Mucosa of descending colon (tissue), 3 donors: ENCODE measurements around the gene DNAH2. TPM values are rescaled to one million over a fixed set of nuclear protein-coding genes. Genes with fewer than 3 reads are reported as not detected.

ENCODE experiments used
- ATAC-seq: fragments of 200-7000 bp; cut with Tn5 transposase; one replicate; pipeline ENCODE4 v1.9.1; 2020; ENCODE audit warnings: mild to moderate bottlenecking, moderate library complexity
- DNase-seq, 3 donors: peaks; one replicate each; pipeline ENCODE4 v3.0.0-alpha.2; 2020
- H3K36me3 ChIP-seq: fragments of 200-600 bp; one replicate; pipeline ENCODE4 v1.8.0; 2021; ENCODE audit warnings: low read depth, mild to moderate bottlenecking
- H3K4me1 ChIP-seq: fragments of 200-600 bp; one replicate; pipeline ENCODE4 v1.8.0; 2021; ENCODE audit warnings: low read depth, mild to moderate bottlenecking
- H3K4me3 ChIP-seq: fragments of 200-600 bp; one replicate; pipeline ENCODE4 v1.8.0; 2021; ENCODE audit warnings: mild to moderate bottlenecking
- H3K9me3 ChIP-seq: fragments of 200-600 bp; one replicate; pipeline ENCODE4 v1.8.0; 2021; ENCODE audit warnings: mild to moderate bottlenecking
- CTCF ChIP-seq: fragments of 200-600 bp; IDR thresholded peaks from one replicate; pipeline ENCODE4 v1.8.0; 2022; ENCODE audit warnings: antibody characterized with exemption, mild to moderate bottlenecking
- intact Hi-C, 2 donors: fragments of 100-400 bp; cut with DNase I in 1 of 2; cut with micrococcal nuclease in 1 of 2; formaldehyde crosslinking; loops; one replicate each; pipeline versions ENCODE4 v1.11.0 to v1.11.1; 2022; cut with DNase I, micrococcal nuclease
- total RNA-seq, 3 donors: library from RNA; stranded (reverse); fragmentation: NEBNext Ultra II Directional in 2 of 3; extraction: Animal tissue kit (Norgen Biotek cat#: 25700) in 2 of 3; gene quantifications; one replicate each; pipeline versions ENCODE4 v1.2.1 to v1.2.4, GENCODE V29; 2021 to 2023
- donor health status: DM: no; HTN: no; CAD: no; lungs with moderate emphysema.
- donor health status: DM: no; HTN: no; CAD: no.
- donor health status: DM: no; HTN: yes; CAD: no.

Gene DNAH2
- total RNA-seq, 3 donors from 2014 or later: 0.19 to 0.70 (median 0.29) TPM

GRCh38 chr17:7707858-7708750 lies 9.4 kb upstream of the DNAH2 start:
- TF ChIP-seq CTCF: no peak
- no peak for DNase-seq
- H3K4me1 ChIP-seq: peaks cover 4% of the 10 kb centered on the region
- H3K9me3 ChIP-seq: no peaks in the 10 kb centered on the region
- intact Hi-C loops: no loop called here
- no peak overlapping the region for H3K4me3 ChIP-seq
- no peak for ATAC-seq
- no peaks in the 10 kb centered on the region for H3K36me3 ChIP-seq

GRCh38 chr17:7709031-7709430 lies 8.5 kb upstream of the DNAH2 start:
- H3K9me3 ChIP-seq: no peaks in the 10 kb centered on the region
- TF ChIP-seq CTCF: no peak
- no peak for DNase-seq
- intact Hi-C loops: no loop called here
- ATAC-seq: no peak
- no peaks in the 10 kb centered on the region for H3K36me3 ChIP-seq
- H3K4me3 ChIP-seq: no peak overlapping the region
- peaks cover 4% of the 10 kb centered on the region for H3K4me1 ChIP-seq

- H3K9me3 ChIP-seq: no peaks in the 10 kb centered on the region
- intact Hi-C loops: no loop called here
- DNase-seq: no peak
- H3K4me3 ChIP-seq: no peak overlapping the region
- TF ChIP-seq CTCF: no peak
- H3K4me1 ChIP-seq: no peaks in the 10 kb centered on the region
- no peaks in the 10 kb centered on the region for H3K36me3 ChIP-seq
- ATAC-seq: no peak
Measured at GRCh38 chr17:7710301-7710700, 7.2 kb upstream of the DNAH2 start.

- H3K36me3 ChIP-seq: no peaks in the 10 kb centered on the region
- H3K4me3 ChIP-seq: no peak overlapping the region
- H3K9me3 ChIP-seq: no peaks in the 10 kb centered on the region
- ATAC-seq (no peak), DNase-seq (no peak)
- H3K4me1 ChIP-seq: peaks cover under 1% of the 10 kb centered on the region
- intact Hi-C loops: no loop called here
- no peak for TF ChIP-seq CTCF
Measured at GRCh38 chr17:7711051-7711755, 6.3 kb upstream of the DNAH2 start.

- H3K9me3 ChIP-seq: no peaks in the 10 kb centered on the region
- no peak for TF ChIP-seq CTCF
- intact Hi-C loops: no loop called here
- ATAC-seq: no peak
- peaks cover 11% of the 10 kb centered on the region for H3K4me1 ChIP-seq
- H3K4me3 ChIP-seq: no peak overlapping the region
- H3K36me3 ChIP-seq: no peaks in the 10 kb centered on the region
- DNase-seq: no peak
Measured at GRCh38 chr17:7712111-7712771, 5.3 kb upstream of the DNAH2 start.
